Small intestine (tissue), 7 donors: Measurements from ENCODE around the gene SPOCD1. TPM values are rescaled to one million over a fixed set of nuclear protein-coding genes. Genes with fewer than 3 reads are reported as not detected.

Experiments used
- DNase-seq, 2 donors: peaks; one replicate each; pipeline versions ENCODE4 v3.0.0 to v3.0.0-alpha.2; 2013
- FAIRE-seq: peaks from 2 replicates; lab custom pipeline; 2012; peaks lifted over from hg19 to GRCh38; lab: Jason Lieb, UNC
- H3K27ac ChIP-seq, 3 donors: one replicate each; pipeline ENCODE4 v1.5.1; 2013; ENCODE audit warnings: low read length in 2 of 3, mild to moderate bottlenecking in 2 of 3, control low read depth in 1 of 3, inconsistent platforms in 1 of 3, low read depth in 1 of 3, moderate library complexity in 1 of 3
- H3K27me3 ChIP-seq, 3 donors: one replicate each; pipeline ENCODE4 v1.6.1; 2013; ENCODE audit warnings: low read length in 3 of 3, inconsistent platforms in 1 of 3; ENCODE audit not compliant: control insufficient read depth in 3 of 3, insufficient read depth in 3 of 3
- H3K36me3 ChIP-seq, 3 donors: one replicate each; pipeline ENCODE4 v1.6.1; 2013; ENCODE audit warnings: low read length in 3 of 3, inconsistent platforms in 1 of 3, low read depth in 1 of 3, mild to moderate bottlenecking in 1 of 3, moderate library complexity in 1 of 3; ENCODE audit not compliant: control insufficient read depth in 3 of 3, insufficient read depth in 2 of 3
- H3K4me1 ChIP-seq, 3 donors: one replicate each; pipeline ENCODE4 v1.6.1; 2013; ENCODE audit warnings: low read length in 2 of 3, inconsistent platforms in 1 of 3, low read depth in 1 of 3, mild to moderate bottlenecking in 1 of 3, moderate library complexity in 1 of 3; ENCODE audit not compliant: control insufficient read depth in 3 of 3, insufficient read depth in 2 of 3
- H3K4me3 ChIP-seq, 3 donors: one replicate each; pipeline ENCODE4 v1.5.1; 2013; ENCODE audit warnings: low read length in 3 of 3, control low read depth in 1 of 3, inconsistent platforms in 1 of 3, low read depth in 1 of 3, mild to moderate bottlenecking in 1 of 3, moderate library complexity in 1 of 3
- H3K9me3 ChIP-seq, 2 donors: one replicate each; pipeline ENCODE4 v1.6.1; 2013; ENCODE audit warnings: low read depth in 1 of 2, low read length in 1 of 2; ENCODE audit not compliant: control insufficient read depth in 2 of 2, insufficient read depth in 1 of 2
- WGBS, 3 donors: extraction: QIAGEN DNeasy Blood & Tissue Kit; methylation state at CpG; one replicate each; pipeline ENCODE4 v1.1.7; 2013; 5-methylcytosine and 5-hydroxymethylcytosine counted together
- polyA plus RNA-seq, 4 donors: library from polyadenylated mRNA; stranded (reverse) in 3 of 4; unstranded in 1 of 4; fragments of 200-250 nt in 3 of 4; fragments of 120-200 nt in 1 of 4; gene quantifications; one replicate each; pipeline versions ENCODE4 v1.2.1 to v1.2.3, GENCODE V29; 2013
- donor health status: healthy with polysubstance abuse.
- donor health status: control.
- donor health status: control.
- donor health status: Bipolar disorder and iron deficiency.
- donor health status: healthy.

Gene SPOCD1
- polyA plus RNA-seq, 4 donors, result 0.81 to 2.0 (median 1.1) TPM; not detected in 1

DNA sequence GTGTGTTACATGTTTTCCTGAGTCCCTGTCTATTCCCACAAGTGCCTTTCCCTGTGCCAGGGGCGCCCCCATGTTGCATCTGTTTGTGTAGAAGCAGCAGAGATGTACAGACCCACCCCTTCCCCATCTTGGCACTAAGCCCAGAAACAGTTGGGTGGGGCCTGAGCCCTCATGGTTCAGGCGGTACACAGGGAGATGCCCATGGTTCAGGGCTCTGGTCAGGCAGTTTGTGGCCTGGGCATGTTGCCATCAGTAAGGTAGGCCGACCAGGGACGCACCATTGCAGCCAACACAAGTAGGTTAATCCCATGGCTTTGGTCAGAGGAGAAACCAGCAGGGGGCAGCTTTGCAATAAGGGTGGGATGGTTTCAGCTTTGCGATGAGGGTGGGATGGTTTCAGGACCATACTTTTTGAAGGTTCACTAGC lies 50.8 kb downstream of the SPOCD1 start:
- FAIRE-seq (no peak), DNase-seq (no peak)
- no peaks in the 10 kb centered on the region for H3K36me3 ChIP-seq
- peaks cover 0 to 53% (median 0%) of the 10 kb centered on the region in 3 donors for H3K4me1 ChIP-seq
- H3K4me3 ChIP-seq, result no peak overlapping the region
- peaks cover 0 to 55% (median 4%) of the 10 kb centered on the region in 3 donors for H3K27me3 ChIP-seq
- H3K9me3 ChIP-seq, result no peaks in the 10 kb centered on the region
- 32 to 50% (median 49%) methylated on average over 5 of the region's 5 CpGs for WGBS, 3 donors
- no peak overlapping the region for H3K27ac ChIP-seq

DNA sequence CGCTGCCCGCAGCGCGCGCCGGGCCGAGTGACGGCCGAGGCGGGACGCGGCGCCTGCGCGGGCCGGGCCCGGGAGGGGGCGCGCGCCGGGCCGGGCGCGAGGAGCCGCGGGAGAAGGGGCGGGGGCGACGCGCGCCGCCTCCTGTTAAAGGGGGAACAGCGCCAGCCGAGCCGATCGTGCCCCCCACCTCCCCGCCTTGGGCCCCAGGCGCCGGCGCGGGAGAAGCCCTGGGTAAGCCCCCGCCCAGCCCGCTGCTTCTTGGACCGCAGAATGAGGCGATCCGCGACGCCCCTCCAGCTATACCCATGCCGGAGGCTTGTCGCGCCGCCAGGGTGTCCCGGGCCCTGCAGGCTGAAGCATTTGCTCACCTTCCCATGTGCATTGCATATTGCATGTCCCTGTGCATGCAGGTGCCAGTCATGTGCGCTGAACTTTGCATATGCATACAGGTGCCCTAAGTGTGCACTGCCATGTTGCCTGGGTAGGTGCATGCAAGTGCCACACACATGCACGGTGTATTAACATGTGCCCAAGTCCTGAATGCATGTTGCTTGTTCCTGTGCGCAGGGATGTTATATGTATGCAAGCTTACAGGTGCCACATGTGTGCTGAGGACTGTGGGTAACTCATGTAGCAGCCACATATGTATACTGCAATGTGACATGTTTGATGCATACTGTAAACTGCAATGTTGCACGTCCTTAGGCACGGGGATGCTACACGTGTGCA lies 51.3 kb downstream of the SPOCD1 start, which contains the start of gene ADGRB2:
Gene ADGRB2 (minus strand): TSS at position 29 of the 729 bp plus-strand sequence. CDS start 7,119 bp downstream, outside the sequence.
- DNase-seq (peak in 1 of 2 donors; percentile 54), FAIRE-seq (no peak)
- WGBS, 3 donors, result 3 to 6% (median 6%) methylated on average over 22 to 59 of the region's 59 CpGs
- Histone ChIP-seq H3K9me3 (no peaks in the 10 kb centered on the region), H3K27me3 (peaks cover 0 to 58% (median 4%) of the 10 kb centered on the region in 3 donors), H3K4me3 (peak within 1 kb of the TSS; percentile 45 to 56 (median 49)), H3K4me1 (peaks cover 0 to 54% (median 0%) of the 10 kb centered on the region in 3 donors), H3K36me3 (no peaks in the 10 kb centered on the region), H3K27ac (no peak within 1 kb of the TSS)

DNA sequence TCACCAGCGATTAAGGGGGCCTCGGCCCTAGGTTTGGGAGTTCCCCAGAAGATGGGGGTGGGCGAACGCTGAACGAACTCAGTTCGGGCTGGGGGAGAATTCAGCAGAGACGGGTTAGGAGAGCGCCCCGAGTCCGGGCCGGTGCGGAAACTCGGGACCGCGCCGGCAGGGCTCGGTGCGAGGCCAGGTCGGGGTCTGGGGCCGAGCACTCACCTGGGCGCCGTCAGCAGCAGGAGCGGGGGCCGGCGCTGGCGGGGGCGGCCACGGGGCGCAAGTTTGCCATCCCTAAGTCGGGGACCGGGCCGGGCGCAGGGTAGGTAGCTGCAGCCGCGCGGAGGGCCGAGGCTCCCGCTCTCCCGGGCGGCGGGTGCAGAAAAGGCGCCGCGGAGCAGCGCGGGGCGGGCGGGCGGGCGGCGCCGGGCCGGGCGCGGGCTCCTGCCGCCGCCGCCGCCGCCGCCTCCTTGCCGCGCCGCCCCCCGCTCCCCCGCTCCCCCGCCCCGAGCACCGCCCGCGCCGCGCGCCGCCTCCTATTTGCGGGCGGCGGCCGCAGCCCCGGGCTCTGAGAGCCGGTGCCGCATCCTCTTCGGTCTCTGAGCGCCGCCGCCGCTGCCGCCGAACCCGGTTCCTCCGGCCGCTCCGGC lies 52.0 kb downstream of the SPOCD1 start:
- Histone ChIP-seq H3K4me3 (peak overlapping the region; percentile 45 to 56 (median 49)), H3K9me3 (no peaks in the 10 kb centered on the region), H3K36me3 (no peaks in the 10 kb centered on the region), H3K27ac (no peak overlapping the region), H3K27me3 (peaks cover 0 to 58% (median 4%) of the 10 kb centered on the region in 3 donors), H3K4me1 (peaks cover 0 to 54% (median 0%) of the 10 kb centered on the region in 3 donors)
- WGBS, 3 donors, result 0% methylated on average over 28 to 93 of the region's 93 CpGs
- FAIRE-seq (no peak), DNase-seq (no peak)

- no peaks in the 10 kb centered on the region for H3K36me3 ChIP-seq
- H3K27ac ChIP-seq, result no peak overlapping the region
- peak overlapping the region in 2 of 3 donors; percentile 45 to 56 for H3K4me3 ChIP-seq
- 1% methylated on average over 44 to 60 of the region's 60 CpGs for WGBS, 3 donors
- H3K4me1 ChIP-seq, result peaks cover 0 to 49% (median 0%) of the 10 kb centered on the region in 3 donors
- FAIRE-seq (no peak), DNase-seq (peak; percentile 41 to 84)
- no peaks in the 10 kb centered on the region for H3K9me3 ChIP-seq
- peaks cover 0 to 58% (median 4%) of the 10 kb centered on the region in 3 donors for H3K27me3 ChIP-seq
These were observed 52.8 kb downstream of the SPOCD1 start for GRCh38 chr1:31762726-31763670.

GRCh38 chr1:31762323-31762722 lies 53.5 kb downstream of the SPOCD1 start:
- FAIRE-seq (no peak), DNase-seq (no peak)
- Histone ChIP-seq H3K9me3 (no peaks in the 10 kb centered on the region), H3K4me3 (peak overlapping the region in 1 of 3 donors; percentile 0), H3K27me3 (peaks cover 0 to 52% (median 4%) of the 10 kb centered on the region in 3 donors), H3K27ac (no peak overlapping the region), H3K36me3 (peaks cover 0 to under 1% (median 0%) of the 10 kb centered on the region in 3 donors), H3K4me1 (peaks cover 0 to 49% (median 0%) of the 10 kb centered on the region in 3 donors)
- WGBS, 3 donors, result 18 to 34% (median 25%) methylated on average over 7 of the region's 7 CpGs

GRCh38 chr1:31761883-31762282 lies 53.9 kb downstream of the SPOCD1 start:
- H3K27me3 ChIP-seq, result peaks cover 0 to 49% (median 4%) of the 10 kb centered on the region in 3 donors
- H3K4me3 ChIP-seq, result peak overlapping the region in 1 of 3 donors; percentile 0
- DNase-seq (no peak), FAIRE-seq (no peak)
- 61 to 70% (median 68%) methylated on average over 6 of the region's 6 CpGs for WGBS, 3 donors
- no peaks in the 10 kb centered on the region for H3K9me3 ChIP-seq
- H3K4me1 ChIP-seq, result peaks cover 0 to 49% (median 0%) of the 10 kb centered on the region in 3 donors
- no peak overlapping the region for H3K27ac ChIP-seq
- H3K36me3 ChIP-seq, result peaks cover 0 to 4% (median 0%) of the 10 kb centered on the region in 3 donors

- DNase-seq, result peak; percentile 53 to 84
- peaks cover 0 to 53% (median 0%) of the 10 kb centered on the region in 3 donors for H3K4me1 ChIP-seq
These were observed 55.1 kb downstream of the SPOCD1 start for GRCh38 chr1:31760471-31761470.

More at GRCh38 chr1:31760471-31761470, 55.1 kb downstream of the SPOCD1 start:
- Histone ChIP-seq H3K27ac (peak overlapping the region in 2 of 3 donors; percentile 28 to 76), H3K9me3 (no peaks in the 10 kb centered on the region), H3K27me3 (peaks cover 0 to 47% (median 4%) of the 10 kb centered on the region in 3 donors), H3K4me3 (peak overlapping the region in 2 of 3 donors; percentile 42 to 74), H3K36me3 (peaks cover 0 to 15% (median 0%) of the 10 kb centered on the region in 3 donors)
- WGBS, 3 donors, result 0 to 4% (median 2%) methylated on average over 38 to 63 of the region's 63 CpGs
- no peak for FAIRE-seq
